Measurements from ENCODE around the gene HIPK1.
"Not testable (repeated sequence)": the region's sequence is repeated elsewhere in the genome, so short reads cannot be mapped to it uniquely, and the experiment has no call there.

Gene HIPK1

DNA sequence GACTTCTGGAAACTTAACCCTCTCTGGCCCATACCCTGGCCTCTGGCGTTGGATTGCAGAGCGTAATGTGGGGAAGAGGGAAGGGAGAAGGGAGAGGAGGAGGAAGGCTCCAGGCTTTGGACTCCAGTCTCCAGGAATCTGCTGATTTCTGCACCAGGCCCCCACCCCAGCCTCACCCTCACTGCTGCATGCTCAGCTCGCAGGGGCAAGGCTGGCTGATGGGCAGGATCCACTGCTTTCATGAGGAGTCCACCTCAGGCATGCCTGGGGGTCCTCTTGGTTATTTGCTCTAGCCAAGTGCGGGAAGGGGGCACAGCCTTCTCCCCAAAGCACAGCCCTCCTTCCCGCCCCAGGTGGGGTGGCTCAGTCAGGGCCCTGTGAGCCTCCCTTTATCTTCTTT lies 53.8 kb downstream of the HIPK1 start:
- DNase-seq (ENCODE audit: low read depth in 2 of 2): no peak

GRCh38 chr1:113983391-113983790 lies 54.3 kb downstream of the HIPK1 start:
- no peak for DNase-seq (ENCODE audit: low read depth in 2 of 2)

DNA sequence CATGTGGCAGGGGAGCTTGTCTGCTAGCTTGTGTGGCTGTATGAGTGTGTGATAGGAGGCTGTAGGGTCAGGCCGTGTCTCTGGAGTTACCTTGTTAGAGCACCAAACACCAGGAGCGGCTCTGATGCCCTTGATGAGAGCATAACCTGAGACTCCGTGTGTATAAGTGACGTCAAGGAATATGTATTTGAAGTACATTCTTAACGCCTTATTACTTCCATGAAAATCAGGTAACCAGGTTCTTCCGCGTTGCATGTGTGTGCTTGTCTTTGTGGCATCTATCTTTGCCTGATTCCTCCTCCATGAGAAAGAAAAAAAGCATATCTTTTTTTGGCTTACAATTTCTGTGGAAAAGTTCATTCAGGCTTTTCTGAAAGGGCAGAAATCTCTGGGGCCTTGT lies 54.7 kb downstream of the HIPK1 start:
- no peak for DNase-seq (ENCODE audit: low read depth in 2 of 2)

DNA sequence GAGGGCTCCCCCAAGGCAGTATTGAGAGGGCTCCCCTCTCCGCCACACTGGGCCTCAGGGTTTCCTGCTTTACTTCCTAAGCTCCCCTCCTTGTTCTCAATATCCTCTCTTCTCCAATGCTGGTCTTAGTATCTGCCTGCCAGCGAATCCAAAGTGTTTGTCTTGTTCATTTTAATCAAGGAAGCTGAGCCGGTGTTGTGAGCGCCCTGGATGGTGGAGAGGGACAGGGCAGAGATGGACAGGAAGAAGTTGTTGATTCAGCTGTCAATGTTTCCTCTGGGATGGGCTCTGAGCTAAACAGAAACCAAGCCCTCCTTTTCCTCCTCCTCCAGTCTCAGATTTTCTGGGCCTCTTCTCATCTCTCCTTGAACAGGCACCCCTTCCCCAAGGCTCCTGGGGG lies 55.6 kb downstream of the HIPK1 start:
- DNase-seq (ENCODE audit: low read depth in 2 of 2): no peak

- no peak for DNase-seq (ENCODE audit: low read depth in 2 of 2)
Observed at GRCh38 chr1:113986802-113987201, 57.7 kb downstream of the HIPK1 start.

DNA sequence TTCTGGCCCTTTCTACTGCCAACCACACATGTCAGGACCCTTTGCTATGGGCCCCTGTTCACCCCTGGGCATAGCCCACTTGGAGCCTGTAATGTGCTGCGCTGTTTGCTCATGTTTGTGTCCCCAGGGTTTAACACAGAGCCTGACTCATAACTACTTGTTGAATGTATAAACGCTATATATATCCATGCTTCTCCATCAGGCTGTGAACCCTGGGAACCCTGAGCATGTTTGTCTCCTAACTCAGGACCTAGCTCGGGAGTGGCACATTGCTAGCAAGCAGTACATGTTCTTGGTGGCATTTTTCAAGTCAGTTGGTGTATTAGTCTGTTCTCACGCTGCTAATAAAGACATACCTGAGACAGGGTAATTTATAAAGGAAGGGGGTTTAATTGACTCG lies 58.1 kb downstream of the HIPK1 start:
- no peak for DNase-seq (ENCODE audit: low read depth in 2 of 2)

GRCh38 chr1:113990530-113990929 lies 61.4 kb downstream of the HIPK1 start:
- DNase-seq (ENCODE audit: low read depth in 2 of 2): no peak

- no peak for DNase-seq (ENCODE audit: low read depth in 2 of 2)
Observed at GRCh38 chr1:113990961-113991360, 61.8 kb downstream of the HIPK1 start.

DNA sequence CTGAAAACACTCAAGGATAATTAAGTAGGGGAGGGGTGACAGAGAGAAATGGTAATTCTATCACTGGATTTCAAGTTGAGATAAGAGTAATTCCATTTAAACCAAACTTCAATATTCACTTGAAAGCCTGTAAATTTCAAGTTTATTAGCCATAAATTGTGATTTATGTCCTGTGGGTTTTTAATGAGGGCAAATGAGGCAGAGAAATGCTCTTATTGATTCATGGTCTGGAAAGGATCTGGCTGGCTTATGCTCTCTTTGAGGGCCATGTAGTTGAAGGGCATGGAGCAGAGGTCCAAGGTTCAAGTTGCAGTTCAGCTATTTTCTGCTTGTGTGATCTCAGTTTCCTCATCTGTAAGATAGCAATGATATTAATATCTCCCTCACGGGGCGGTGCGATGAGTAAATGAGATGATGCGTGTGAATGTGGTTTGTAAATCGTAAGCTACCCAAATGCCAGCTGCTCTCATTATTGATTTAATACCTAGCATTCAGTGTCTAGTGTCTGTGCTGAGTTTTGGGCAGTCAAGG lies 62.4 kb downstream of the HIPK1 start:
- no peak for DNase-seq (ENCODE audit: low read depth in 2 of 2)

DNA sequence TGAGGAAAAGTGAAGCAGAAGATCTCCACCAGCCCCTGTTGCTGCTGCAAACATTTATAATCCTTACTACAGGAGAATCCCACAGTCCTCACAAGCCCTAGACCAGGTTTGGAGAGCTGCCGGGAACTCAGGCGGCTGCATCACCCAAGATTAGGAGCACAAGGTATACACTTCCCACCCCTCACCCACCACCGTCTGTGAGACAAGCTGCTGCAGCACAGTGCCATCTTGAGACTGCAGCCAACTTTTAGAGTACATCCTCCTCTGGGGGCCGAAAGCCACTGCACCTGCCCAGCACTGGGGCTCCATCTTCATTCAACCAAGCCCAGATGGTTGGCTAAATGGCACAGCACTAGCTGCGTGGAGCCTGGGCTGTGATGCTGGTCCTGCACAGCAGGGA lies 63.9 kb downstream of the HIPK1 start:
- DNase-seq (ENCODE audit: low read depth in 2 of 2): no peak

DNA sequence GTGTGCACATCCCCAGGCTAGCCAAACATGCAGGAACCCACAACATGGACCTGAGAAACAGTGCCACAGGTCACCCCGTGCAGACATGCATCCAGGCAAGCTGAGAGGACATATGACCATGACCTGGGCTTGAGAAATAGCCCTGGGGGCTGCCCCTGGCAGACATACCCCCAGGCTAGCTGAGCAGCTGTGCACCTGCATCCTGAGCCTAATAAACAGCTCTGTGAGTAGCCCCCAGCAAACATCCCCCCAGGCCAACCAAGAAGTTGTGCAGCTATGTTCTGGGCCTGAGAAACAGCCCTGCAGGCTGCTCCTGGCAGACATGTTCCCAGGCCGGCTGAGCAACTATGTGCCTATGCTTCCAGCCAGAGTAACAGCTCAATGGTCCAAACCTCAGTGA lies 64.6 kb downstream of the HIPK1 start:
- DNase-seq (ENCODE audit: low read depth in 2 of 2): no peak

GRCh38 chr1:113995382-113995781 lies 66.3 kb downstream of the HIPK1 start:
- DNase-seq (ENCODE audit: low read depth in 2 of 2): no peak

GRCh38 chr1:113998361-113998760 lies 69.2 kb downstream of the HIPK1 start:
- no peak for DNase-seq (ENCODE audit: low read depth in 2 of 2)

DNA sequence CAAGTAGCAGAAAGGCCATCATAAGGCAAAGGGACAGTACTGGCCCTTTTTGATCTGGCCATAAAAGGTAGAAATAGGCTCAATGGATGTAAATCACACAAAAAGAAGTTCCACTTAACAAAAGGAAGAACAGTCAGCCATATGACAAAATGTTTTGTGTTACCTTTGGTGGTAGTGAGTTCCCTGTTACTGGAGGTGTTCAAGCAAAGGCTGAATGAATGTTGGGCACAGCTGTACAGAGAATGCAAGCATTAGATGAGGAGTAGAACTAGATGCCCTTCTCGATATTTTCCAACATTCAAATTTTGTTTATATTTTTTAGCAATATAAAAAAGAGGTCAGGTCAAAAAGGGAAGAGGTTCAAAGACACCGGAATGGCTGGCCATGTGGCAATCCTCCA lies 70.1 kb downstream of the HIPK1 start:
- no peak for DNase-seq (ENCODE audit: low read depth in 2 of 2)

GRCh38 chr1:113999799-114000198 lies 70.7 kb downstream of the HIPK1 start:
- DNase-seq (ENCODE audit: low read depth in 2 of 2): no peak

DNA sequence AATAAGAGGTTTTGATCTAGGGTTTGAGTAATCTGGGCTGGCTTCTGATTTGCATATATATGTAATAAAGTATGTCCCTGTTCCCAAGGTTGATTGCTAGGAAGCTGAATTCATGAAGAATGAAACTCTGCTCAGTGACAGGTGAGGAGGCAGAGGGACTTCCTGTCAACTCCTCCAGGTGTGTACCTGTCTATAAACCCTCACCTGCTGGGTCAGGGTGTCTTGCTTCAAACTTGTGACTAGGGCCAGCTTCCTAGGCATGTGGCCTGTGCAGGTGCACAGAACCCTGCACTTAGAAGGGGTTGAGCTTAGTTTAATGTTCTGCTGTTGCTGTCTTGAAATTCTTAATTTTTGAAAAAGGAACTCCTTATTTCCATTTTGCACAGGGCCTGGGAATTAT lies 71.3 kb downstream of the HIPK1 start:
- DNase-seq (ENCODE audit: low read depth in 2 of 2): no peak

DNA sequence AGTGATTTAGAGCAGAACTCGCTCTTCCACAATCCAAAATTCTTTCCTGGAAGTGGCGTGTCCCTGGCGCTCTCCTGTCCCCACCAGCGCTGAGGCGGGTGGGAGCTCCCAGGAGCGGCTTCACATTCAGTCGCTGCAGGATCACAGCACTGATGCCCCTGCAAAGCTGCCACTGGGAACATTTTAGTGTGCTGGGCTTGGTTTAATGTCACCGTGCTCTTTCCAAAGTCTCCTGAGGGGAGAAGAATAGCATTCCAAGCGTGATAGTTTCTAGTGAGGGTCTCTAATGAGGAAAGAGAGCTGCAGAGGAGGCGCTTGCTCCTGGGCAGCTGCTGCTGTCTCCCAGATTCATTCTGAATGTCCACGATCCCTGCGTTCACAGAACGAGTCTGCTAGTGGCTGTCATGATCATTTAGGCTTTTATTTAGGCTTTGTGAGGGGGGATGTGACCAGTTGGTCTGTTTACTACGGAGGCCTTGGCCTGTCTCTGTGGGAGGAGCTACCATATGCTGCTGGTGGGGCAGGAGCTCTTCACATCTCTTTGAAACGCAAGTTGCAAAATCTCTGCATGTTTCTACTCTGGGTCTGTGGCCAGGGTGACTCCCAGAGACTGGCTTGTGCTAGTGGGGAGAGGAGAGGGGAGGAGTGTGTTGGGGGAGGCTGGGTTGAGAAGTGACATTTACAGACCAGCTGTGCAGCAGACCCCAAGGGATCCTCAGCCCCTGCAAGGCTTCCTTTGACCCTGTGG lies 73.5 kb downstream of the HIPK1 start:
- DNase-seq (ENCODE audit: low read depth in 2 of 2): no peak

DNA sequence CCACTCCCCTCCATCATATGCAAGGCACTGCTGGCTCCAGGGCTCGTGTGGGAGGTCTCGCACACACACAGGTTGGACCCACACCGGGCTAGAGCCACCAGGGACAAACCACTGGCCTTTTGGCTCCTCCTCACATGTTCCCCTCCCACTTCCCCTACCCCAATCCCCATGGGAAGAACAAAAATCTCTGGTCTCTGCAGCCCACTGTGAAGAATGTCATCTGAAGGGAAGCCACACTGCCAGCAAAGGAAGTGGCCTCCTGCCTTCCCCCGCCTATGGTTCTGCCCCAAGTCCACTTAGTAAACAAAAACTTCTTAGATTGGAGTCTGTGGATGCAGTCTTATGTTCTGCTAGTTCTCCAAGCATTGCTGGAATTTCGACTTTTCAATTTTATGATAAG lies 74.3 kb downstream of the HIPK1 start:
- no peak for DNase-seq (ENCODE audit: low read depth in 2 of 2)

- not testable (repeated sequence) for DNase-seq (ENCODE audit: low read depth in 2 of 2)
Observed at GRCh38 chr1:114006825-114007224, 77.7 kb downstream of the HIPK1 start.

DNA sequence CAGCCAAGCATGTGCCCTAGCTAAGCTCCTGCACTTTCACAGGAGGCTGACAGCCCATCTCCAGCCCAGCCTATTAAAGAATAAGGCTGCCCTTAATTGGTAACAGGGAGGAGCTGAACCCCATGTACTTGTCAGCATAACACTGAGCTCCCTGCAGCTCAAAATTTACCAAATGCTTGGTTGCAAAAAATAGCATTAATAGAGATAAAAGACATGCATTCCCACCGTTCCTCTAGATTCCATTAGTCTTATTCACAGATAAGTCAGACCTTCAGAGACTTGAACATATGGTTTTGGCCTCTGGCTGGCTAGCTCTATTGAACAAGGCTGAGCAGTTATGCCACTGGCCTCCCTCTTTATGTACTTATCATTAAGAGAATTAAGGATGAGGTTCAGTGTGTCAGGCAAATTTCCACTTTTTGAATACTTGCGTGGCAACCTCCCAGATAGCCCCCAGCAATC lies 79.4 kb downstream of the HIPK1 start:
- no peak for DNase-seq (ENCODE audit: low read depth in 2 of 2)

DNA sequence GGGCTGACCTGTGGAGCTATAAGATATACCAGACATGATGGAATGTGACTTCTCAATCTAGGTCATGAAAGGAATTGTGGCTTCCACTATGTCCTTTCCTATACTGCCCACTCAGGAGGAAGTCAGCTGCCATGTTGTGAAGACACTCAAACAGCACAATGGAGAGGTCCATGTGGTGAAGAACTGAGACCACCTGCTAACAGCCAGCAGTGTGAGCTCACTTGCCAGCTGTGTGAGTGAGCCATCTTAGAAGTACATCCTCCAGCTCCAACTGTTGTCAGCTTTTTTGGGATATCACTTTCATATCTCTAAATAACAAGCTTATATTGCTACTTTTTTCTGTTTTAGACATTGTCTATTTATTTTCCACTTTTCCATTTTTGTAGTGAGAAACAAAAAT lies 79.9 kb downstream of the HIPK1 start:
- DNase-seq (ENCODE audit: low read depth in 2 of 2): no peak

DNA sequence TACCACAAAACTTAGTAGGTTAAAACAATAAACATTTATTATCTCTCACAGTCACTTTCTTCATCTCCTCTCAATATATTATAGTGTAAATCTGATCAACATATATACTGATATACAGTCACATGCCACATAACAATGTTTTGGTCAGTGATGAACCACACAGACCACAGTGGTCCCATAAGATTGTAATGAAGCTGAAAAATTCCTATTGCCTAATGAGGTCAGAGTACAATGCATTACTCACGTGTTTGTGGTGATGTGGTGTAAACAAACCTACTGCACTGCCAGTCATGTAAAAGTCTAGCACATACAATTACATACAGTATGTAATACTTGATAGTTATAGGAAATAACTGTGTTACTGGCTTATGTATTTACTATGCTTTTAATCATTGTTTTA lies 80.3 kb downstream of the HIPK1 start:
- DNase-seq (ENCODE audit: low read depth in 2 of 2): no peak

GRCh38 chr1:114010433-114011184 lies 81.5 kb downstream of the HIPK1 start:
- DNase-seq (ENCODE audit: low read depth in 2 of 2): no peak

All from activated CD4-positive, alpha-beta T cell treated with anti-CD3 and anti-CD28 coated beads for 24 hours (primary cell).